Measurements from ENCODE around the gene JADE1.

Gene JADE1

GRCh38 chr4:128770807-128771206, 38.7 kb upstream of the JADE1 start:
- DNase-seq, result no peak
- Histone ChIP-seq H3K18ac (ENCODE audit: low read depth in 1 of 2, low read length in 2 of 2) (no peak overlapping the region), H3K23ac (ENCODE audit: low read length in 2 of 2) (no peak overlapping the region), H3K27ac (ENCODE audit: low read length, poor library complexity, severe bottlenecking) (no peak overlapping the region), H3K4me2 (ENCODE audit: low read length, poor library complexity, severe bottlenecking) (no peak overlapping the region), H2BK15ac (ENCODE audit: low read depth, poor library complexity, severe bottlenecking) (no peak overlapping the region), H2BK5ac (ENCODE audit: low read depth, low read length, poor library complexity, severe bottlenecking) (no peak overlapping the region), H3K9me3 (ENCODE audit: control insufficient read depth, low read length) (no peaks in the 10 kb centered on the region), H2AFZ (ENCODE audit: low read depth, low read length) (no peak overlapping the region), H3K14ac (ENCODE audit: low read length in 2 of 2) (no peak overlapping the region), H2AK5ac (ENCODE audit: low read length, severe bottlenecking) (no peak overlapping the region), H3K4me1 (ENCODE audit: control insufficient read depth, insufficient read depth, low read depth, low read length) (peaks cover 2% of the 10 kb centered on the region), H4K91ac (ENCODE audit: low read length) (no peak overlapping the region), H3K27me3 (ENCODE audit: control insufficient read depth in 1 of 2, insufficient read depth in 1 of 2, low read length in 2 of 2) (no peaks in the 10 kb centered on the region), H3K4ac (ENCODE audit: low read depth in 1 of 2, low read length in 2 of 2) (no peak overlapping the region), H3K79me1 (replicated peaks; ENCODE audit: low read length, poor library complexity, severe bottlenecking) (no peaks in the 10 kb centered on the region), H3K36me3 (ENCODE audit: control insufficient read depth in 1 of 2, insufficient read depth in 2 of 2, low read depth in 1 of 2, low read length in 2 of 2) (no peaks in the 10 kb centered on the region), H2BK120ac (ENCODE audit: low read depth, low read length) (no peak overlapping the region), H3K9ac (ENCODE audit: low read length) (no peak overlapping the region), H3K4me3 (ENCODE audit: insufficient read depth in 1 of 2, low read depth in 1 of 2, low read length in 2 of 2) (no peak overlapping the region), H2BK12ac (ENCODE audit: low read length in 2 of 2) (no peak overlapping the region), H4K8ac (ENCODE audit: low read length) (no peak overlapping the region)
- WGBS, result 76% methylated on average over 3 of the region's 3 CpGs

DNA sequence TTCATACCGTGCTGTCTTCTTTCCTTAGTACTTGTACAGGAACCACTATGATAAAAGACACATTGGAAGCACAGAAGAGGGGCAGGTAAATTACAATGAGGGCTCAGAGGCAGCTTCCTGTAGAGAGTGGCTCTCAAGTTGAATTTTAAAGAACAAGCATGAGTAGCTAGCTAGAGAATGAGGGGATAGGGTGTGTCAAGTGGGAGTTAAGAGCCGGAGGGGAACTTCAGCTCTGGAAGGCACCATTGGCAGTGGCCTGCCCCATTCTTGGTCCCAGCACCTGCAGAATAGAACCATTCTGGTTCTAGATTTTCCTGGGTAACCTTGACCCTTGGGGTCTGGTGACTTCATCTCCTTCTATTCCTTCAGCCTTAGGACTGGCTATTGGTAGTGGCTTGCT, 34.0 kb upstream of the JADE1 start:
- H2BK5ac ChIP-seq (ENCODE audit: low read depth, low read length, poor library complexity, severe bottlenecking), result no peak overlapping the region
- no peak overlapping the region for H2BK15ac ChIP-seq (ENCODE audit: low read depth, poor library complexity, severe bottlenecking)
- H4K8ac ChIP-seq (ENCODE audit: low read length), result no peak overlapping the region
- H3K4me2 ChIP-seq (ENCODE audit: low read length, poor library complexity, severe bottlenecking), result no peak overlapping the region
- no peaks in the 10 kb centered on the region for H3K9me3 ChIP-seq (ENCODE audit: control insufficient read depth, low read length)
- H3K36me3 ChIP-seq (ENCODE audit: control insufficient read depth in 1 of 2, insufficient read depth in 2 of 2, low read depth in 1 of 2, low read length in 2 of 2), result no peaks in the 10 kb centered on the region
- H4K91ac ChIP-seq (ENCODE audit: low read length), result no peak overlapping the region
- H3K27me3 ChIP-seq (ENCODE audit: control insufficient read depth in 1 of 2, insufficient read depth in 1 of 2, low read length in 2 of 2), result no peaks in the 10 kb centered on the region
- H3K27ac ChIP-seq (ENCODE audit: low read length, poor library complexity, severe bottlenecking), result no peak overlapping the region
- H3K14ac ChIP-seq (ENCODE audit: low read length in 2 of 2), result no peak overlapping the region
- H3K4ac ChIP-seq (ENCODE audit: low read depth in 1 of 2, low read length in 2 of 2), result no peak overlapping the region
- no peak overlapping the region for H2AFZ ChIP-seq (ENCODE audit: low read depth, low read length)
- H3K4me1 ChIP-seq (ENCODE audit: control insufficient read depth, insufficient read depth, low read depth, low read length), result peaks cover 4% of the 10 kb centered on the region
- H2AK5ac ChIP-seq (ENCODE audit: low read length, severe bottlenecking), result peak overlapping the region; percentile 96
- H2BK120ac ChIP-seq (ENCODE audit: low read depth, low read length), result no peak overlapping the region
- no peak overlapping the region for H3K9ac ChIP-seq (ENCODE audit: low read length)
- H3K79me1 ChIP-seq (replicated peaks; ENCODE audit: low read length, poor library complexity, severe bottlenecking), result no peaks in the 10 kb centered on the region
- H3K18ac ChIP-seq (ENCODE audit: low read depth in 1 of 2, low read length in 2 of 2), result peak overlapping the region in 1 of 2 experiments; percentile 11
- no peak overlapping the region for H3K4me3 ChIP-seq (ENCODE audit: insufficient read depth in 1 of 2, low read depth in 1 of 2, low read length in 2 of 2)
- DNase-seq, result no peak
- H3K23ac ChIP-seq (ENCODE audit: low read length in 2 of 2), result no peak overlapping the region
- no peak overlapping the region for H2BK12ac ChIP-seq (ENCODE audit: low read length in 2 of 2)
- 95% methylated on average over 2 of the region's 2 CpGs for WGBS

DNA sequence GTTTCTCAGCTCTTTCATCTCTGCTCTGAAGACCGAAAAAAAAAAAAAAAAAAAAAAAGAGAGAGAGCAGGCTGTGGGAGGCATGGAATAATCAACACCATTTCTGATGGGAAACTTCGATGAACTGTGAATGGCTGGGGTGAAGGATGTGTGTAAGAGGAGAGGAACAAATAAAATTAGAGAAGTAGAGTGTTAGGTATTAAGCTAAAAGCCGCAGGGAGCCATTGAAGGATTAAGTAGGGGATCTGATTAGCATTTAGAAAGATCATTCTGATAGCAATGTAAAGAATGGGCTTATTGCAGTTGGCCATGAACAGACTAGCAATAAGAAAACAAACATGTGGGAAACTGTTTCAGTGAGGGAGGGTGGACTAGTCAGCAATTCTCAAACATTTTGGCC, 33.6 kb upstream of the JADE1 start:
- Histone ChIP-seq H3K79me1 (replicated peaks; ENCODE audit: low read length, poor library complexity, severe bottlenecking) (no peaks in the 10 kb centered on the region), H4K91ac (ENCODE audit: low read length) (no peak overlapping the region), H4K8ac (ENCODE audit: low read length) (no peak overlapping the region), H2AFZ (ENCODE audit: low read depth, low read length) (no peak overlapping the region), H2BK120ac (ENCODE audit: low read depth, low read length) (no peak overlapping the region), H3K27me3 (ENCODE audit: control insufficient read depth in 1 of 2, insufficient read depth in 1 of 2, low read length in 2 of 2) (no peaks in the 10 kb centered on the region), H3K4me3 (ENCODE audit: insufficient read depth in 1 of 2, low read depth in 1 of 2, low read length in 2 of 2) (no peak overlapping the region), H3K14ac (ENCODE audit: low read length in 2 of 2) (no peak overlapping the region), H3K27ac (ENCODE audit: low read length, poor library complexity, severe bottlenecking) (peak overlapping the region; percentile 80), H3K4me1 (ENCODE audit: control insufficient read depth, insufficient read depth, low read depth, low read length) (peaks cover 4% of the 10 kb centered on the region), H3K4ac (ENCODE audit: low read depth in 1 of 2, low read length in 2 of 2) (no peak overlapping the region), H3K18ac (ENCODE audit: low read depth in 1 of 2, low read length in 2 of 2) (no peak overlapping the region), H3K9ac (ENCODE audit: low read length) (no peak overlapping the region), H2AK5ac (ENCODE audit: low read length, severe bottlenecking) (peak overlapping the region; percentile 17), H3K4me2 (ENCODE audit: low read length, poor library complexity, severe bottlenecking) (no peak overlapping the region), H3K36me3 (ENCODE audit: control insufficient read depth in 1 of 2, insufficient read depth in 2 of 2, low read depth in 1 of 2, low read length in 2 of 2) (no peaks in the 10 kb centered on the region), H3K23ac (ENCODE audit: low read length in 2 of 2) (no peak overlapping the region), H3K9me3 (ENCODE audit: control insufficient read depth, low read length) (no peaks in the 10 kb centered on the region), H2BK12ac (ENCODE audit: low read length in 2 of 2) (peak overlapping the region in 1 of 2 experiments; percentile 42), H2BK5ac (ENCODE audit: low read depth, low read length, poor library complexity, severe bottlenecking) (peak overlapping the region; percentile 93), H2BK15ac (ENCODE audit: low read depth, poor library complexity, severe bottlenecking) (no peak overlapping the region)
- 95% methylated on average over 3 of the region's 3 CpGs for WGBS
- no peak for DNase-seq

- Histone ChIP-seq H2AK5ac (ENCODE audit: low read length, severe bottlenecking) (no peak overlapping the region), H3K9ac (ENCODE audit: low read length) (peak overlapping the region; percentile 1), H3K36me3 (ENCODE audit: control insufficient read depth in 1 of 2, insufficient read depth in 2 of 2, low read depth in 1 of 2, low read length in 2 of 2) (no peaks in the 10 kb centered on the region), H3K4me2 (ENCODE audit: low read length, poor library complexity, severe bottlenecking) (no peak overlapping the region), H3K4me3 (ENCODE audit: insufficient read depth in 1 of 2, low read depth in 1 of 2, low read length in 2 of 2) (no peak overlapping the region), H3K23ac (ENCODE audit: low read length in 2 of 2) (no peak overlapping the region), H3K4ac (ENCODE audit: low read depth in 1 of 2, low read length in 2 of 2) (no peak overlapping the region), H2BK5ac (ENCODE audit: low read depth, low read length, poor library complexity, severe bottlenecking) (no peak overlapping the region), H2BK12ac (ENCODE audit: low read length in 2 of 2) (no peak overlapping the region), H3K9me3 (ENCODE audit: control insufficient read depth, low read length) (no peaks in the 10 kb centered on the region), H4K8ac (ENCODE audit: low read length) (no peak overlapping the region), H3K27me3 (ENCODE audit: control insufficient read depth in 1 of 2, insufficient read depth in 1 of 2, low read length in 2 of 2) (no peaks in the 10 kb centered on the region), H2BK120ac (ENCODE audit: low read depth, low read length) (no peak overlapping the region), H4K91ac (ENCODE audit: low read length) (no peak overlapping the region), H3K27ac (ENCODE audit: low read length, poor library complexity, severe bottlenecking) (peak overlapping the region; percentile 80), H2BK15ac (ENCODE audit: low read depth, poor library complexity, severe bottlenecking) (no peak overlapping the region), H3K14ac (ENCODE audit: low read length in 2 of 2) (no peak overlapping the region), H3K18ac (ENCODE audit: low read depth in 1 of 2, low read length in 2 of 2) (no peak overlapping the region), H3K79me1 (replicated peaks; ENCODE audit: low read length, poor library complexity, severe bottlenecking) (no peaks in the 10 kb centered on the region), H2AFZ (ENCODE audit: low read depth, low read length) (no peak overlapping the region), H3K4me1 (ENCODE audit: control insufficient read depth, insufficient read depth, low read depth, low read length) (peaks cover 4% of the 10 kb centered on the region)
- peak; percentile 97 for DNase-seq
- WGBS, result 2% methylated on average over 3 of the region's 3 CpGs
These were observed 32.7 kb upstream of the JADE1 start for GRCh38 chr4:128776794-128777216.
